Stimulated activated CD4-positive, alpha-beta T cell treated with anti-CD3 and anti-CD28 coated beads, Interleukin-2, amount 100 ng/mL, for 48 hours (primary cell): ENCODE measurements around the gene ATXN2.
"Not testable (repeated sequence)": the region's sequence is repeated elsewhere in the genome, so short reads cannot be mapped to it uniquely, and the experiment has no call there.

Experiments
- DNase-seq, 2 donors: peaks; one replicate each; pipeline ENCODE4 v3.0.0-alpha.2; 2020

The ATXN2 gene

DNA sequence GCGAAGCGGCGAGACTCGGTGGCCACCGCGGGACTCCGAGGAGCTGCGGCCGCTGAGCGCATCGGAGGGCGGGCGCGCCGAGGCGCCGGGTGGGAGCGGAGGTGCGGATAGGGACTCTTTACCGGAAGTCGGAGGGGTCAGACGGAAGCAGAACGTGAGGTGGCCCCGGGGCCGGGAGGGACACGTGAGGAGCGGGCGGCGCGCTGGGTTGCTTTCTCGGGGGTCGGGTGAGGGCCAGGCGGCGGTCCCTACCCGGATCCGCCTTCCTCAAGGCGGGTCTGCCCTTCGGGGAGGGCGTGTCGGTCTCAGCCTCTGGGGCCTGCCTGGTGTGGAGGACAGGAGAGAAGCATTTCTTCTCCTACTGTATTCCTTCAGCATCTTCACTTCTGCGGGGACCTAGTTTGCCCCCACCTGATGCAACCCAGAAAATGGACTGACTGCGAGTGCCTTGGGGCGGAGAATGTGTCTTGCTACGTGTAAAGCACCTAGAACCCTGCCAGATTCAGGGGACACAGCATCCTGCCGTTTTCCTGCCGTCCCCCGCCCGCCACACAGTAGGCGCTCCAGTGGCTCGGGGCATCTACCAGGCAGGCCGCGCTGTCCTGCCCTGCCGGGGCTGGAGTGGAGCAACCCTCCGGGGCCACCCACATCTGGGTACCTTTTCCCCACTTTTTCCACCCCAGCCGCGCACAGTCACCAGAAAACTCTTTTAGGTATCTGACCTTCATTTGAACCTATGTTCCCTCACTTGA, 514 bp upstream of the ATXN2 start:
- DNase-seq: peak; percentile 79 to 83

DNA sequence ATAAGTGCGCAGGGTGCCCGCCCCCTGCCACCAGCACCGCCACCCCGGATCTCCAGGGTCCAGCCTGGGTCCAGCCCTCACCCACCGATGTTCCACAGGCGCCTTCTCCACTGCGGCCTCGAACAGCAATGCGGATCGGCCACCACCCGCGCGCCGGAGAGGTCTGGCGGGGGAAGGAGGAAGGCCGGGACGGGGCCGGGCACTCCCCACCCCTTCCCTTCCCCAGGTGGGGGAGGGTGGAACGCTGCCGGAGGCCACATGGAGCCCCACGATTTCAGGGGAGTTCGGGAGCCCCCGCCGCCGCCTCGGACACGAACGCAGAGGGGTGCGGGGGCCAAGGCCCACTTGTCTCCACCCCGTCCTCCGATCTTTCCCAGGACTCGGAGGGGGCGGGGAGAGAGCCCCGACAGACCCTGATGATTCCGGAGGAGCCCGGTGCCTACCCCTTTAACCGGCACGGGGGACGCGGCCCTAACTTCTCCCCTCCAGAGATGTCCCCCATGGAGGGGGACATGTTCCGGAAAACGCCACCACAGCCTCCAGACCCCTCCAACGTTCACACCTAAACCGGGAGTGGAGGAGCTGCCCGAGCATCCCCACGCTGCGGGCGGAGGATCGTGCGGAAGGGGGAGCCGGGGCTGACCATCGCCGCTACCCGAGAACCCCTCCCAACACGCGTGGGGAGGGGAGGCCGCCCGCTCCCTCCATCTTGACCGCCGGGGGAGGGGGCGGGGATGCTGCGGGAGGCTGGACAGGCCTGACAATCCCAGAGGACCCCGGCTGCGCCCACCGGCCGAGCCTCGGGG, 1.1 kb downstream of the ATXN2 start:
- peak; percentile 15 to 16 for DNase-seq

DNA sequence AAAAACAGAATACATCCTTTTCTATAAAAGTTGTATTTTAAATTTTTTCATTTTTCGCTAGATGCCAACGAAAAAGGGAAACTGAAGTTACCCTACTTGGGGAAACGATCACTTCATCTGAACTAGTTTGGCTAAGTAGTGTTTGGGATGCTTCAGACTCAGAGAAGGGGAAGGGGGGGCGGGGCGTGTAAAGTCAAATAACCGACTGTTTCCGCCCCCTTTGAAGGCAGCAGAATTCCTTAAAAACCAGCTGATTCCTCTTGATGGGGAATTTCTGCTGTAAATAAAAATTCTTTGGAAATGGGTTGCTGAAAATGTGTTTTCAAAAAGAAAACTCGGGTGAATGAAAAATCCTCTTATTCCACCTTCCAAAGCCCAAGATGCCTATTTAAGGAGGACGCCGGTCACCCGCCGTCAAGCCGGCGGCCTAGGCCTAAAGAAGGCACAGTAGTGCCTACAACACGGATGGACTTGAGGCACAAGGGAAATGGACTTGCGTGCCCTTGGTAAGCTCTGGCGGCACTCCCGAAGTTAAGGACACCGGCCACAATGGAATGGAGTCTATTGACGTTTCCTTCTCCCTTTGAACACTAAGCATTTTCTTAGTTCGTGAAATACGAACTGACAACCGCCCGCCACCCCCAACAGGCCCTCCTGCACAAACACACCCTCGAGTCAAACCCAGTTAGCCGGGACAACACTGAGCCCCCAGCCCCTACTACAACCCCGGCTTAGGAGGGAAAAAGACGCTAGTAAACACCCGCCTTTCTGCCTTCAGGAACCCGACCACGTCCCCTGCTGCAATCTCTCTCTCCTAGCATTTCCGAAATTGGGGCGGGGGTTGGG, 1.9 kb downstream of the ATXN2 start:
- peak; percentile 5 to 6 for DNase-seq

DNA sequence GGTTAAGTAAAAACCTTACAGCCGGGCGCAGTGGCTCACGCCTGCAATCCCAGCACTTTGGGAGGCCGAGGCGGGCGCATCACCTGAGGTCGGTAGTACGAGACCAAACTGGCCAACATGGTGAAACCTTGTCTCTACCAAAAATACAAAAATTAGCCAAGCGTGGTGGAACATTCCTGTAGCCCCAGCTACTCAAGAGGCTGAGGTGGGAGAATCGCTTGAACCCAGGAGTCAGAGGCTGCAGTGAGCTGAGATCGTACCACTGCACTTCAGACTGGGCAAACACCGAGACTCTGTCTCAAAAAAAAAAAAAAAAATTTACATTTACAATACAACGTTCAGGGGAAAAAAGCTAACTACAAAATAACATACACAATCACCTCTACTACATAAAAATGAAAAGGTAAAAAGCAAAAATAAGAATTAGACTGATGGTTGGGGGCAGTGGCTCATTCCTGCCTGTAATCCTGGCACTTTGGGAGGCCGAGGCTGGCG, 3.7 kb downstream of the ATXN2 start:
- DNase-seq: not testable (repeated sequence)

- not testable (repeated sequence) for DNase-seq
Observed at GRCh38 chr12:111591399-111592010, 7.6 kb downstream of the ATXN2 start.

DNA sequence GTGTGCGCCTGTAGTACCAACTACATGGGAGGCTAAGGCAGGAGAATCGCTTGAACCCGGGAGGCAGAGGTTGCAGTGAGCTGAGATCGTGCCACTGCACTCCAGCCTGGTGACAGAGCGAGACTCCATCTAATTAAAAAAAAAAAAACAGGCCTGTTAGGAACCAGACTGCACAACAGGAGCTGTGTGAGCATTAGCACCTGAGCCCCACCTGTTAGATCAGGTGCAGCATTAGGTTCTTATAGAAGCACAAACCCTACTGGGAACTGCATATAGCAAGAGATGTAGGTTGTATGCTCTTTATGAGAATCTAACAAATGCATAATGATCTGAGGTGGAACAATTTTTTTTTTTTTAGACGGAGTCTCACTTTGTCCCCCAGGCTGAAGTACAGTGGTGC, 8.6 kb downstream of the ATXN2 start:
- DNase-seq: no peak

DNA sequence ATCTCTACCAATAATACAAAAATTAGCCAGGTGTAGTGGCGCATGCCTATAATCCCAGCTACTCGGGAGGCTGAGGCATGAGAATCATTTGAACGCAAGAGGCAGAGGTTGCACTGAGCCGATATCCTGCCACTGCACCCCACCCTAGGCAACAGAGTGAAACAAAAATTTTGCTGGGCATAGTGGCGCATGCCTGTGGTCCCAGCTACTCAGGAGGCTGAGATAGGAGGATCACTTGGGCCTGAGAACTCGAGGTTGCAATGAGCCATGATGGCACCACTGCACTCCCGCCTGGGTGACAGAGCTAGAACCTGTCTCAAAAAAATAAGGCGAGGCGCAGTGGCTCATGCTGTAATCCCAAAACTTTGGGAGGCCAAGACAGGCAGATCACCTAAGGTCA, 9.5 kb downstream of the ATXN2 start:
- DNase-seq: no peak

DNA sequence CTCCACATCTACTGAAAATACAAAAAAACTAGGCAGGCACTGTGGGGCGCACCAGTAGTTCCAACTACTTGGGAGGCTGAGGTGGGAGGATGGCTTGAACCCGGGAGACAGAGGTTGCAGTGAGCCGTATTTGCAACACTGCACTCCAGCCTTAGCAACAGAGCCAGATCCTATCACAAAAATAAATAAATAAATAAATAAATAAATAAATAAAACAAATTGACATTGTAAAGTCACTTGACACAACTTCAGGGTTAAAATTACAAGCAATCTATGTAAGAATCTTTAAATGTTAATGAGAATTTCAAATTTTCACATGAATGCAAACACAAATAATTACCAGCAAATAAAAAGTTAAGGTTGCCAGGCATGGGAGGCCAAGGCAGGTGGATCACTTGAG, 11.1 kb downstream of the ATXN2 start:
- DNase-seq: no peak

GRCh38 chr12:111586986-111587385, 12.1 kb downstream of the ATXN2 start:
- no peak for DNase-seq

- no peak for DNase-seq
Observed at GRCh38 chr12:111585690-111586089, 13.4 kb downstream of the ATXN2 start.

DNA sequence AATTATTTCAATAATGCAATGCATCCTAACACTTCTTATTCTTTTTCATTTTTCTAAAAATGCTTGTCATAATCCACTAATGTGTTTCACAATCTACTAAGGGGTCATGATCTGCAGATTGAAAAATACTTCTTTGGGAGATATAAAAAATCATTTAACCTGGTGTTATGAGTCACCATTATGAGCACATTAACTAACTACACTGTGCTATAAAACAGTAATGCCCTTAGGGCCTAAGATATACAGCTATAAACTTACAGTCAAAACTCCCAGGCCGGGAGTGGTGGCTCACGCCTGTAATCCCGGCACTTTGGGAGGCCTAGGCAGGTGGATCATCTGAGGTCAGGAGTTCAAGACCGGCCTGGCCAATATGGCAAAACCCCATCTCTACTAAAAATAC, 14.2 kb downstream of the ATXN2 start:
- DNase-seq: no peak

GRCh38 chr12:111583506-111583905, 15.6 kb downstream of the ATXN2 start:
- DNase-seq: not testable (repeated sequence)

- DNase-seq: no peak
Observed at GRCh38 chr12:111582133-111582747, 16.9 kb downstream of the ATXN2 start.

DNA sequence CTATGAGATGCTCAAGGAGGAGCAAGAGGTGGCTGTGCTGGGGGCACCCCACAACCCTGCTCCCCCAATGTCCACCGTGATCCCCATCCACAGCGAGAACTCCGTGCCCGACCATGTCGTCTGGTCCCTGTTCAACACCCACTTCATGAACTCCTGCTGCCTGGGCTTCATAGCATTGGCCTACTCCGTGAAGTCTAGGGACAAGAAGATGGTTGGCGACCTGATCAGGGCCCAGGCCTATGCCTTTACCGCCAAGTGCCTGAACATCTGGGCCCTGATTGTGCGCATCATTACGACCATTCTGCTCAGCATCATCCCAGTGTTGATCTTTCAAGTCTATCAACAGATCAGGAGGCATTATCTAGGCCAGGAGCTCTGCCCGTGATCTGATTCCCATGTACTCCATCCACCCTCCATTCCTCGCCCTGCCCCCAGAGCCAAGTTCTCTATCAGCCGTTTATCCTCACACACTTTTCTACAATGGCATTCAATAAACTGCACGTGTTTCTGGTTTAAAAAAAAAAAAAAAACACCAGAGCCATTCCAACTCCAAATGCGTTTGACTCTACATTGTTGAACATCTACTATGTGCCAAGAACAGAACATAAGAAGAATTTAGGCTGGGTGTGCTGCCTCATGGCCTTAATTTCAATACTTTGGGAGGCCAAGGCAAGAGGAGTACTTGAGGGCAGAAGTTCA, 17.5 kb downstream of the ATXN2 start:
- no peak for DNase-seq

DNA sequence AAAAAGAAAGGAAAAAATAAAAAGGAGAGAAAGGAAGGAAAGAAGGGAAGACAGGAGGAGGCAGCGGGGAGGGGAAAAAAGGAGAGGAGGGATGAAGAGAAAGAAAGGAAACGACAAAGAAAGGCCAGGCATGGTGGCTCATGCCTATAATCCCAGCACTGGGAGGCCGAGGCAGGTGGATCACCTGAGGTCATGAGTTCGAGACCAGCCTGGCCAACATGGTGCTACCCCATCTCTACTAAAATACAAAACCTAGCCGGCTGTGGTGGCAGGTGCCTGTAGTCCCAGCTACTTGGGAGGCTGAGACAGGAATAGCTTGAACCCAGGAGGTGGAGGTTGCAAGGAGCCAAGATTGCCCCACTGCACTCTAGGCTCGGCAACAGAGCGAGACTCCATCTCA, 18.4 kb downstream of the ATXN2 start:
- DNase-seq: no peak

- no peak for DNase-seq
Observed at GRCh38 chr12:111580119-111580425, 19.0 kb downstream of the ATXN2 start.

DNA sequence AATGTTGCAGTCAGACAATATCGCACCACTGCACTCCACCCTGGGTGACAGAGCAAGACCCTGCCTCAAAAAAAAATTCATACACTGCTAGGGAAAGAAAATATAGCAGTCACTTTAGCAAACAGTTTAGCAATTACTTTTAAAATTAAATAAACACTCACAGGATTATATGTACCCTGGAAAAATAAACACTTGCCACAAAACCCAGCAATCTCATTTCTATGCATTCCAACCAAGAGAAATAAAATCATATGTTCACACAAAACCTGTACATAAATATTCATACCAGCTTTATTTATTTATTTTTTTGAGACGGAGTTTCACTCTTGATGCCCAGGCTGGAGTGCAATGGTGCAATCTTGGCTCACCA, 20.2 kb downstream of the ATXN2 start:
- no peak for DNase-seq

DNA sequence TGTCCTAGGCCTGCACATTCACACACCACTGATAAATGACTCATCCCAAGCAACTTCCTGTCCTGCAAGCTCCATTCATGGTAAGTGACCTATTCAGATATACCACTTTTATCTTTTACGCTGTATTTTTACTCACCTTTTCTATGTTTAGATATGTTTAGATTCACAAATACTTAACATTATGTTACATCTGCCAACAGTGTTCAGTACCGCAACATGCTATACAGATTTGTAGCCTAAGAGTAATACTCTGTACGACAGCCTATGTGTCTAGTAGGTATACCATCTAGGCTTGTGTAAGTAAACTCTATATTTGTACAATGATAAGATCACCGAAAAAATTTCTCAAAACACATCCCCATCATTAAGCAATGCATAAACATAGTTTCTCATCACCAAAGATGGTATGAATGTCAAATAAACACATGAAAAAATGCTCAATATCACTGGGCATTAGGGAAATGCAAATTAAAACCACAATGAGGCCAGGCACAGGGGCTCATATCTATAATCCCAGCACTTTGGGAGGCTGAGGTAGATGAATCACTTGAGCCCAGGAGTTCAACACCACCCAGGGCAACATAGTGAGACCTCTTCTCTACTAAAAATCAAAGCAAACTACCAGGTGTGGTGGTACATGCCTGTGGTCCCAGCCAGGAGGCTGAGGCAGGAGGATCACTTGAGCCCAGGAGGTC, 20.7 kb downstream of the ATXN2 start:
- no peak for DNase-seq

DNA sequence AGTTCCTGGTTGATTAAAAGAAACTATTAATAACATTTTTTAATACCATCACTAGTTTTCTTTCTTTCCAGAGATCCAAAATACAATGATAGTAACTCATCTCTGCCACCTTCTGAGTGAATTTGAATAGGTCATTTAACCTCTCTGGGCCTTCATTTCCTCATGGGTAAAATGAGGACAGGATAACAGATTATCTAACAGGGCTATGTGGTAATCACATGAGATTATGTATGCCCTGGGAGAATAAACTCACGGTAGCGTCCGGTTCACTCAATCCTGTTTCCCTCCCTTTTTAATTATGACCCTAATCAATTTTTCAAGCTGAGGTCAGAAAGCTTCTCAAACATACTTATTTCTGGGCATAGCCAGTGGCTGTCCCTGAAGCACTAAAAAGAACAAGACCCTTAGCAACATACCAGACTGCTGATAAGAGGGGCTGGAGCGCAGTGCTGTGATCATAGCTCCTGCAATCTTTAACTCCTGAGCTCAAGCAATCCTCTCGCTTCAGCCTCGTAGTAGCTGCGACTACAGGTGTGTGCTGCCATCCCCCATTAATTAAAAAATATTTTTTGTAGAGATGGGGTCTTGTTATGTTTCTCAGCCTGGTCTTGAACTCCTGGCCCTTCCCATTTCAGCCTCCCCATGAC, 24.2 kb downstream of the ATXN2 start:
- no peak for DNase-seq

DNA sequence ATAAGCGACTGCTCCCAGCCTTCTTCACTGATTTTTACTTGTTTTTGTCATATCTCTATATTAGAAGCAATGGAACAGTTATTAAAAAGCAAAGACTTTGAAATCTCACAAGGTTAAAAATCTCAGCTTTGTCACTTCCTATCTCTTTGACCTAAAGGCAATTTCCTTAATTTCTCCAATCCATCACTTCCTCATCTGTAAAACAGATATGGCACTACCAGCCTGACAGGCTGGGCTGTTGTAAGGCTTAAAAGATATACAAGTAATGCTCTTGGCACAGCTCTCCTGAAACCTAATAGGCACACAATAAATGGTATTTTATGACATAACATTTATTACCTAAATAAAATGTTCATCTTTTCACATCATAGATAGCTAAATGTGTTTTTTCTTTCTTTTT, 25.6 kb downstream of the ATXN2 start:
- DNase-seq: no peak
